ENCODE data around the gene ATPAF1.
A peak's percentile ranks its signal among the peaks of the same experiment; 100 is the strongest.

ATPAF1 gene

DNA sequence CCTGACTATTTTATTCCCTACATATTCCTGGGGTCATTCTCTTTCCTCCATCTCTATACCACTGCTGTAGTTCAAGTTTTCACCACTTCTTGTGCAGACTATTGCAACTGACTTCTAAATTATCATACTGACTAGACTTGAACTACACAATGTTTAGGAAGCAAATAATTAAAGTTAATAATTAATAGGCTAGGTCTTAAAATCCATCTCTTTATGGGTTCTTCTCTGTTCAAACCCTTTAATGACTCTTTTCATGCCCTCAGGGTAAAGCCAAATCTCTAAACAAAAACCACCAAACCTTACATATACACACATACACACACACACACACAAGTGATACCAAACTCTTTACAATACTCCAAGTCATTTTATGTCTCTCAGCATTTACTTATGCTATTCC lies 29.2 kb downstream of the ATPAF1 start:
- in situ Hi-C loops (cut with HindIII; ENCODE audit: low pct_unique_long_range_greater_than_20kb, low sequenced_read_pairs), result no loop called here
- TF ChIP-seq JUND (IDR thresholded peaks at IDR 0.05; ENCODE audit: low read depth), result no peak
- no peak for DNase-seq (ENCODE audit: low read depth in 1 of 2, low spot score in 1 of 2)

DNA sequence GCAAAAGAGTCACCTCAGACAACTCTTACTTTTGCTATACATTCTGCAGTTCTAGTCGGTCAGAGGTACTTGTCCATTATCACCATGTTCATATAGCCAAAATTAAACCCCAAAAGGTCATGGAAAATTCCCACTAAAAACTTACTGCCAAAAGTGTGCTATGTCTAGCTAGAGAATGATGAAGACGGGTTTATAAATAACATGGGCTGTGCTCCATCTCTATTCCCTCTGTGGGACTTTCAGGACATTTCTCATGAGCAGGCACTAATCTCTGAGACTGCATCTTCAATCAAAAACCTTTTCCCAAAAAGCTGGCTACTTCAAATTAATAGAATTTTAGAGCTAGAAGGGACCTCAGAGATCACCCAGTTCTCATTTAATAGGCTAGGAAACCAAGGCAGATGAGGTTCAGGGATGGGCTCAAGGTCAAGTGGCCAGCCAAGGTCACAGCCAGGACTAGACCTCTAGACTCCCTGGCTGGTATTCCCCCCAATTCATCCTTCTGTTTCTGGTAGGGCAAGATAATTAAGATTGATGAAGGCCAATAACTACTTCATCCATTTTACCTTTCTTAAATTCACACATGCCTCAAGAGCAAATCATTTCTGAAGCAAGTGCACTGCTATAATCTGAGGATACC lies 30.6 kb downstream of the ATPAF1 start:
- TF ChIP-seq JUND (IDR thresholded peaks at IDR 0.05; ENCODE audit: low read depth), result no peak
- in situ Hi-C loops (cut with HindIII; ENCODE audit: low pct_unique_long_range_greater_than_20kb, low sequenced_read_pairs), result no loop called here
- no peak for DNase-seq (ENCODE audit: low read depth in 1 of 2, low spot score in 1 of 2)

DNA sequence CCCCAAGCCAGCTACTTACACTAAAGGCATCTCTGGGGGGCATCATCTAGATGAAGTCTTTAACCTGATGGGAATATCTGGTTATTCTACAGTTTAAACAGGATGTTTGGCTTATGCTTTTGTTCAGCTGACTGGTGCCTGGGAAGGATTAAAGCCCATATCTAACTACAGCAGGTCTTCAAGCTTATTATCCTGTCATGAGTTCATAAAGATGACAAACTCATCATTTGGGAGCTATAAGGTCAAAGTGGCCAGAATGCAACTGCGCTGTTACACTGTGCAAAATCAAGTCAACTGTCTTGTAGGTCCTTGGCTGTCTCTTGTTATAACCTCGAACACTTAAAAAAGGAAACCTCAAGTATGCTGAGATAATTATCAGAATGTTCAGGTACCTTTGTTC lies 33.0 kb downstream of the ATPAF1 start:
- no peak for DNase-seq (ENCODE audit: low read depth in 1 of 2, low spot score in 1 of 2)
- in situ Hi-C loops (cut with HindIII; ENCODE audit: low pct_unique_long_range_greater_than_20kb, low sequenced_read_pairs), result no loop called here
- no peak for TF ChIP-seq JUND (IDR thresholded peaks at IDR 0.05; ENCODE audit: low read depth)

DNA sequence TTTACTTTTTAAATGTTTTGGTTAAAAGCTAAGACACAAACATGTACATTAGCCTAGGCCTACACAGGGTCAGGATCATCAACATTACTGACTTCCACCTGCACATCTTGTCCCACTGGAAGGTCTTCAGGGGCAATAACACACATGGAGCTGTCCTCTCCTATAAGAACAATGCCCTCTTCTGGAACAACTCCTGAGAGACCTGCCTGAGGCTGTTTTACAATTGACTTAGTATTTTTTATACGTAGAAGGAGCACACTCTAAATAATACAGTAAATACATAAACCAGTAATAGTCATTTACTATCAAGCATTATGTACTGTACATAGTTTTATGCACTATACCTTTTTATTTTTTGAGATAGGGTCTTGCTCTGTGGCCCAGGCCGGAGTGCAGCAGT lies 37.4 kb downstream of the ATPAF1 start:
- in situ Hi-C loops (cut with HindIII; ENCODE audit: low pct_unique_long_range_greater_than_20kb, low sequenced_read_pairs), result no loop called here
- TF ChIP-seq JUND (IDR thresholded peaks at IDR 0.05; ENCODE audit: low read depth), result no peak
- no peak for DNase-seq (ENCODE audit: low read depth in 1 of 2, low spot score in 1 of 2)

DNA sequence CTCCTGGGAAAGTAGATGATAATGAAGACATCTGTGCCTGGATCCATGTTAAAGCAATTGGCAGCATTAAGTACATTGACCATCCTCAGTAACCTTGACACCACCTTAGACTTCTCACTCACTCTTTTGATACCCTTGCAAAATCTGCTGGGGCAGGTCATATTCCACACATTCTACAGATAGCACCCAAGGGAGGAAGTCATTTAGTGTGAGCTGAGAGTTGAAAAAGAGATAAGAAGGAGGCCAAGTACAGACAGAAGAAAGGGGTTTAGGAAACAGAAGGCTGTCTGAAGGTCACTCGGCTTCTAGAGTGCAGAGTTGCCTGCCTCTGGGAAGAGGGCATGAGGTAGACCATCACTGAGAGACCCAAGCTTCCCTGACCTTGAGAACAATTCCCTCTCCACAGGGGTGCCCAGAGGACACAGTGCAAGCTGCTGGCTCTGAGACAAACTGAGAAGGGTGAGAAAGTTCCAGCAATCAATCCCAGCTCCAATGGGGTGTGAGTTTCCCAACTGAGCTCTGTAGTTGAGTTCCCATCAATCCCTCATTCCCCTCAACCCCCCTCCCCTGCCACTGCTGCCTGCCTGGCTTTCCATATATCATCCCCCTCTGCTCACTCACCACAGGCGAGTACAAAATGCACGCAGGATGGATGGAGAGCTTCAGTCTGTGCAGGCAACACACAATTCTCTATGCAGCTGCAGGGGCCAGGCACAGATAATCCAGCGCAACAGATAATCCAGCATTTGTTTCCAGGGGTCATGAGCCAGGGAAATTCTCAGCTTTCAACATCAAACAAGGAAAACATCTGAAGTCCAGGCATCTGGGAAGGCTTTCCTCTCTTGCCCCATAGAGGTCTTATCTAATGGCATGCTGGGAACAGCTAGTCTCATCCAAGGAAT lies 44.2 kb downstream of the ATPAF1 start:
- TF ChIP-seq JUND (IDR thresholded peaks at IDR 0.05; ENCODE audit: low read depth), result no peak
- DNase-seq (ENCODE audit: low read depth in 1 of 2, low spot score in 1 of 2), result no peak
- in situ Hi-C loops (cut with HindIII; ENCODE audit: low pct_unique_long_range_greater_than_20kb, low sequenced_read_pairs), result no loop called here

- DNase-seq (ENCODE audit: low read depth in 1 of 2, low spot score in 1 of 2), result peak; percentile 15 to 60
- TF ChIP-seq JUND (IDR thresholded peaks at IDR 0.05; ENCODE audit: low read depth), result no peak
- in situ Hi-C loops (cut with HindIII; ENCODE audit: low pct_unique_long_range_greater_than_20kb, low sequenced_read_pairs), result no loop called here
Measured at GRCh38 chr1:46622344-46622743, 45.8 kb downstream of the ATPAF1 start.

GRCh38 chr1:46621930-46622329 lies 46.2 kb downstream of the ATPAF1 start:
- TF ChIP-seq JUND (IDR thresholded peaks at IDR 0.05; ENCODE audit: low read depth), result no peak
- in situ Hi-C loops (cut with HindIII; ENCODE audit: low pct_unique_long_range_greater_than_20kb, low sequenced_read_pairs), result no loop called here
- DNase-seq (ENCODE audit: low read depth in 1 of 2, low spot score in 1 of 2), result no peak

DNA sequence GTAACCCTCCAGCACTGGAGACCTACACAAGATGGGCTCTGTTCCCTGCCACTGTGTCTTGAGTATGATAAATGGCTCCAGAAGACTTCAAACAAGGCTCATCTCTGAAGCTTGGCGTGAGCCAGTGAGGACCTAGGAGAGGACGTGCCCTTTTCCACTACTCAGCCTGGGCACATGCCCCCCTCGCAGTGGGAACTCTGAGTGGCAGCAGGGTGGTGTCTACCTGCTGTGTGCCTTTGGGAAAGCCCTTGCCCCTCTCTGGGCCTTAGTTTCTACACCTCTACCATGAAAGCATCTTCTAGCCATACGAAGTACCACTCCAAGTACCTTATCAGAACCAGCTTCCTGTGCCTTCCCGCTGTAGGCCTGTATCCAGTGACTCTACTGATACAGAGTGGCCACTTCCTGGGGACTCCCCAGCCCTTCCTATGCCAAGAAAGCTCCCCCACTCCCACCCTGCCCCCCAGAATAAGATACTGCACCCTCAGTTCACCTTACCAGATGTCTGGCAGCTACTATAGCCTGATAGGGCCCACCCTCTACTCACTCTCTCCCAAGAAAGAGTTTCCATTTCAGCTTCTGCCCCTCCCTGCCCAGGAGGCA lies 48.4 kb downstream of the ATPAF1 start:
- in situ Hi-C loops (cut with HindIII; ENCODE audit: low pct_unique_long_range_greater_than_20kb, low sequenced_read_pairs), result no loop called here
- no peak for DNase-seq (ENCODE audit: low read depth in 1 of 2, low spot score in 1 of 2)
- no peak for TF ChIP-seq JUND (IDR thresholded peaks at IDR 0.05; ENCODE audit: low read depth)

GRCh38 chr1:46618754-46619415 lies 49.3 kb downstream of the ATPAF1 start:
- no peak for DNase-seq (ENCODE audit: low read depth in 1 of 2, low spot score in 1 of 2)
- no peak for TF ChIP-seq JUND (IDR thresholded peaks at IDR 0.05; ENCODE audit: low read depth)
- in situ Hi-C loops (cut with HindIII; ENCODE audit: low pct_unique_long_range_greater_than_20kb, low sequenced_read_pairs), result no loop called here

DNA sequence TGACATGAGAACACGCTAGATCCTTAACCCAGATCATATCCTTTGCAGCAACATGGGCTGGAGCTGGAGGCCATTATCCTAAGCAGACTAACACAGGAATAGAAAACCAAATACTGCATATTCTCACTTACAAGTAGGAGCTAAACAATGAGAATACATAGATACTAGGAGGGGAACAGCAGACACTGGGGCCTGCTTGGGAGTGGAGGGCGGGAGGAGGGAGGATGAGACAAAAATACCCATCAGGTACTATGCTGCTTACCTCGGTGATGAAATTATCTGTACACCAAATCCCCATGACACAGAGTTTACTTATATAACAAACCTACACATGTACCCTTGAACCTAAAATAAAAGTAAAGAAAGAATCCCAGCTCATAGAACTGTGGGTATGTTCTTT lies 50.3 kb downstream of the ATPAF1 start:
- in situ Hi-C loops (cut with HindIII; ENCODE audit: low pct_unique_long_range_greater_than_20kb, low sequenced_read_pairs), result no loop called here
- no peak for TF ChIP-seq JUND (IDR thresholded peaks at IDR 0.05; ENCODE audit: low read depth)
- DNase-seq (ENCODE audit: low read depth in 1 of 2, low spot score in 1 of 2), result no peak

DNA sequence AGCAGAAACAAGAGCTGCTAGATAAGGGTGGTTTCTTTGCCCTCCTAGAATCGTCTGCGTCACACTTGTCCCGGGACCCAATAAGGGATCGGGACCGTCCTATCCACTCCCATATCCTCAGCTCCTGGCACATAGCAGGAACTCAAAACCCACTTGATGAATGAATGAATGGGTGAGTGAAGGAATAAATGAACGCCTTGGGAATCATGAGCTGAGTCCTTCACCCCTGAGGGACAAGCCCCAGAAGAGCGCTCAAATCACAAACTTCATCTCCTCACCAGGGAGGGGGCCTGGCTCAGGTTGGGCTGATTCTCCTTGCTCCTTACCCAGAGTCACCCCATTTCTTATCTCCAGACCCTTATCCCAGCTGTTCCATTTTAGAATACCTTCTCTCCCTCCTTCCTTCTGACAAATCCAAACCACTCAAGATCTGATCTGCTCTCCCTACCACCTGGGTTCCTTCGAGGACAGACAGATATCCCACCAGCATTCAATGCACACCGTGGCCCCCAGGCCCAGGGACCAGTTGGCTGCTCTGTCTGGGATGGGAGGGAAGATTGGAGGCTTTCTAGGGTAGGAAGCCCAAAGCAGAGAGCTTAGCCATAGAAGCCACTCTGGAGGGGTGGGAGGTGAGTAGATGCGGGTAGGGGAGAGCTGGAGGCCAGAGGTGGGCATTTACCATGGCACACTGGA lies 50.9 kb downstream of the ATPAF1 start:
- DNase-seq (ENCODE audit: low read depth in 1 of 2, low spot score in 1 of 2), result no peak
- no peak for TF ChIP-seq JUND (IDR thresholded peaks at IDR 0.05; ENCODE audit: low read depth)
- in situ Hi-C loops (cut with HindIII; ENCODE audit: low pct_unique_long_range_greater_than_20kb, low sequenced_read_pairs), result no loop called here

Data from T47D (cell line).